Stromal cell of bone marrow (primary cell): ENCODE results near the gene HOXA5.
A peak's percentile ranks its signal among the peaks of the same experiment; 100 is the strongest.

Source experiments
- DNase-seq: peaks from one replicate; pipeline ENCODE4 v3.0.0-alpha.2; 2012; ENCODE audit warnings: low read depth

The HOXA5 gene

GRCh38 chr7:27143023-27143949 is at the start of gene HOXA5:
Gene HOXA5 (minus strand): TSS chr7:27143681. CDS start chr7:27143607, 74 bp downstream.
- DNase-seq = peak; percentile 88

- no peak for DNase-seq
Measured at GRCh38 chr7:27192546-27193334, 49.3 kb upstream of the HOXA5 start.

GRCh38 chr7:27191833-27192545 is 48.5 kb upstream of the HOXA5 start:
- no peak for DNase-seq

GRCh38 chr7:27191161-27191731 is 47.8 kb upstream of the HOXA5 start:
- DNase-seq = no peak

DNA sequence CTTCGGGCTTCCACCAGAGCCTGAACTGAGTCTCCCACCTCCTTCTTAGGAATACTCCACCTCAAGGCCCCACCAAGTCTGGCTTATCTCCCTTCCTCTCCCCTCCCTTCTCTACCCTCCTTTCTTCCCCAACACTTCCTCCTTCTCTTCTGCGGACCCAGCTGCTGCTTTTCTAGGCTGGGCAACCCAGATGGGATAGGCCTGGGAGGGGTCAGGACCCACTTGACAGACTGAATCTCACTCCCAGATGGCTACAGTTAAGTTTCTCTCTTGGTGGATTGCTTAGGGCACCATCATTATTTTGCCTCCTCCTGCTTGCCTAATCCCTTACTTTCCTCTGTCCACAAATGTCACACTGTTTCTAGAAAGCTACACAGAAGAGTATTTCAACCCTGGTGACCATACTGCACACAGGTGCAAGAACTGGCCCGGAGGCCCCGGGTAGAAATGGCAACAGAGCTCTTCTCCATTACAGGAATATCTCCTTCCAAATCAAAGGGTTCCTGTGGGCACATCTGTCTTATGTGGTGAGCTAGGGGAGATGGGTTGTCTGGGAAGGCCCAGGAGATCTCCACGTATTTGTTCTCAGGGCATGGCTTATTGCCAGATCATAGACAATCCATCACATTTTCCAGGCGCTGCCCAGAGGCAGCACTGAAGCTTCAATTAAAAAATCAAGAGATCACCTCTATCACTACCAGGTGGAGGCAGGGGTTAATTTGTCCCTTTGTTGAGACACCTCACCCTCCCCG is 46.7 kb upstream of the HOXA5 start:
- no peak for DNase-seq

GRCh38 chr7:27189295-27189996 is 46.0 kb upstream of the HOXA5 start:
- DNase-seq = no peak

GRCh38 chr7:27188386-27189294 is 45.2 kb upstream of the HOXA5 start:
- no peak for DNase-seq

DNA sequence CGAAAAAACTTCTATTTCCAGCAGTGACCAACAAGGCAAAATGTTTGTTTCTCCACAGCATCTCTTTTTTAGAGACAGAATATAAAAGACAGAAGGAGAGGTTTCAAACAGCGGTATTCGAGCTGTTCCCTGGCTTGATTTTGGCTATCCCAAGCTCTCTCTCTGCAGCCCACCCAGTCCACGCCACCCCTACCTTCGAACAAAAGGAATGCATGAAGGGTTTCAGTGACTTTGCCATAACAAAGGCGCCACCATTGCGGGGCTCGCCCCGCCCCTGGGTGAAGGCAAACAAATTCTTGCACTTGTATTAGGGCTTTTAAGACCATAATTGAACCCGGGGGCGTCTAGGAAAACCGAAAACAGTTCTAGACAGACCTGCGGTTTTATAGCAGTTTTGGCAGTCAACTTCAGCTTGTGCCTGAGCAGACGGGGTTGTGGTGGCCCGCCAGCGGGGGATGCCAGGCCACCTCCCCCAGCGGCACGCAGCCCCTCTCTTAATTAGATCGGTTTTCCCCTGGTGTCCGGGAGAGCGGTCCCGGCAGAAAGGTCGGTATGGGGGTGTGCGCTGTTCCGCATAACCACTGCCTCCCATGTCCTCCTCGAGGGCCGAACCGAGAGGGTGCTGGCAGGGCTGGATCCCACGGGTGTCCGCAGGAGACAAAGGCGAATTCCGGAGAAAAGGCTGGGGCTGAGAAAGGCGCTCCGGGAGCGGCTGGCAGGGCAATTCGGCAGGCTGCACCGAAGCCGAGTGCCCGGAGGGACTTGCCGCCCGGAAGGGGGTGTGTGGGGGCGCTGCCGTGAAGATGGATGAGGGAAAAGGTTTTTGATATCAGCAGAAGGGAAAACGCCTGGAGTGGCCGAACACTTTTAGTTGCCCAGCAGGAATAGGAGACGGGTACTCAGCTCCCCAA is 44.2 kb upstream of the HOXA5 start:
- no peak for DNase-seq

GRCh38 chr7:27186668-27187474 is 43.4 kb upstream of the HOXA5 start:
- DNase-seq = no peak

DNA sequence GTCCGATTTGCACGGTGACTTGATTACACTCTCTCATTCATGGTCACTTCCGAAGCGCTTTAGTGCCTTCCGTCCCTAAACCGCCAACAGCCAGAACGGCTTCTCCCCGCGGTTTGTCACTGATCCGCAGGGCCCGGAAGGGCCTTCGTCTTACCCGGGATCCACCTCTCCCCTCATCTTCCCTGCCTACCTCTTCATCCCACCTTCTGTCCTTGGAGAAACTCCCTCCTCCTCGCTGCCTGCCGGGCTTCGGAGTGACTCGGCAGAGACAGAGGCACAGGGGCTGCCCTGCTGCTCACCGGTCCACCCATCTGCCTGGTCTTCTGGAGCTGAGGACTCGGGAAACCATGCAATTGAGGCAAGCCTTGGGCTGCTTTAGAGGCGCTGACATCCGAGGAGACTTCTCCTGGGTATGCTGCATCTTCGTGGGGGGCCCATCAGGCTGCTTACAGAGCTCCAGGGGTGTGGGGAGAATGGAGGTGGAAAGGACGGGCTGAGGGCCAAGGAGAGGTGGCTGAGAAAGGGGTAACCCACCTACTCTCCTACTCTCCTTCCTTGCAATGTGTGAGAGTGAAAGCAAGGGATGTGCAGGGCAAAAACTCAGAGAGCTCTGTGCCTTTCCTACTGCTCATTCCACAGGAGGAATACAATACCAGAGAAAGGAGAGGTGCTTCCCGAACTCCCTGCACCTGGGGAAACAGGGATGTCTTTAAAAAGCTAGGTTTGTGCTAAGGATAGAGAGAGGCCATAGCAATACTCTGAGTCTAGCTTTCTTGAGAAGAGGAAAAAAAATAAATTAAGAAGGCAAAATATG is 42.6 kb upstream of the HOXA5 start:
- DNase-seq = no peak

DNA sequence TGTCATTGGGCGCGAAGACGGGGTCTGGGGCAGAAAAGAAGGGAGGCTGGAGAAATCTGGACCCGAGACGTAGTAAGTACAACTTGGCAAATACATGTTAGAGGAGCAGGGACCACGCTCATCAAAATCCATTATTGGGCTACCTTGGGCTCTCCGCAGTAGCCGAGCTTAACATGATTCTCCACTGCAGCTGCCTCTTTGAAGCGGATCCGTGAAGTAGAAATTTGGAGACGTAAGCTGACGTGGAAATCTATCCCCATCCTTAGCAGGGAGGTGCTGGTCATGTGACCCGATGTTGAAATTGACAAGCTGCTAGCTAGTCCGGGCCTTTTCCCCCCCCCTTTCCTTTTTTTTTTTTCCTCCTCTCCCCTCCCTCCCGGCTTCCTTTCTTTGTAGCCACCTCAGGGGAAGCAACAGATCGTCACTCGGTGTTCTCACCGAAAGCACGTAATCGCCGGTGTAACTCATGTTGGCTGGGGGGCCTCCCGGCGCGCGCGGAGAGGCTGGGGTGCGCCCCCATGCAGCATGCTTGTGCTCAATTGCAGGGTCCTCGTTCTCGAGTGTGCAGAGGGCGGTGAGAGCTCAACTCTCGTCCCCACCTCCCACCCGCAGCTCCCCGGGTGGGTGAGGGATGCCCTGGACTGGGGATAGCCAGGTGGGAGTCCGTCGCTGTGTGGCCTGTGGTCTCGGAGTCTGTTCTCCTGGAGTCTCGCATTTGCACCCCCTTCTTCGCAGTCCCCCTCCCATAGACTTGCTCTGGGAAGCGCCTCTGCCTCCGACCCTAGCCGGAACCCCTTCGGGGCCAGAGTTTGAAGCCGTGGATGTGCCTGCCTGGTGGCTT is 41.8 kb upstream of the HOXA5 start, which contains the start of gene HOXA11:
Gene HOXA11, minus strand, starts transcription at position 220 of the 841 bp plus-strand sequence. Its CDS starts 88 bp downstream, at position 132.
- DNase-seq = peak; percentile 84

DNA sequence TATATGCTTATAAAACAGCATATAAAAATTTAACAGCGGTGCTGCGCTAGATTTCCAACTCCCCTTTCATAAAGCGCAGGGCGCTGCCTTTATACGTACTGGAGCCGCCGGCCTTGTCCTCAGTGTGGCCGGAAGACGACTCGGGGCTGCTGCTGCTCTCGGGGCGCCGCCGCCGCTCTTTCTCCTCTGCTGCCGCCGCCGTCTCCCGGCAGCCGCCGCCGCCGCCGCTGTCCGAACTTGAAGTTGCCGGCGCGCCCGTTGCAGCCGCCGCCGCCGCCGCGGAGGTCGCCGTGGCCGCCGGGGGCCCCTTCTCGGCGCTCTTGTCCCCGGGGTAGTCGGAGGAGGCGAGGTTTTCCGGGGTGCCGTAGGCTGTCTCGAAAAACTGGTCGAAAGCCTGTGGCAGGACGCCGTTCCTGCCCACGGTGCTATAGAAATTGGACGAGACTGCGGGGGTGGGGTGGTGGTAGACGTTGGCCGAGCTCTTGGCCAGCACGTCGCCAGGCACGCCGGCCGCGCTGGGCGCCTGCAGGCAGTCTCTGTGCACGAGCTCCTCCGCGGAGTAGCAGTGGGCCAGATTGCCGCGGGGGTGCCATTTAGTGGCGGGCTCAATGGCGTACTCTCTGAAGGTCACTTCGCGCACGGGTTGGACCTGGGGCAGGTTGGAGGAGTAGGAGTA is 41.0 kb upstream of the HOXA5 start:
- DNase-seq = no peak

DNA sequence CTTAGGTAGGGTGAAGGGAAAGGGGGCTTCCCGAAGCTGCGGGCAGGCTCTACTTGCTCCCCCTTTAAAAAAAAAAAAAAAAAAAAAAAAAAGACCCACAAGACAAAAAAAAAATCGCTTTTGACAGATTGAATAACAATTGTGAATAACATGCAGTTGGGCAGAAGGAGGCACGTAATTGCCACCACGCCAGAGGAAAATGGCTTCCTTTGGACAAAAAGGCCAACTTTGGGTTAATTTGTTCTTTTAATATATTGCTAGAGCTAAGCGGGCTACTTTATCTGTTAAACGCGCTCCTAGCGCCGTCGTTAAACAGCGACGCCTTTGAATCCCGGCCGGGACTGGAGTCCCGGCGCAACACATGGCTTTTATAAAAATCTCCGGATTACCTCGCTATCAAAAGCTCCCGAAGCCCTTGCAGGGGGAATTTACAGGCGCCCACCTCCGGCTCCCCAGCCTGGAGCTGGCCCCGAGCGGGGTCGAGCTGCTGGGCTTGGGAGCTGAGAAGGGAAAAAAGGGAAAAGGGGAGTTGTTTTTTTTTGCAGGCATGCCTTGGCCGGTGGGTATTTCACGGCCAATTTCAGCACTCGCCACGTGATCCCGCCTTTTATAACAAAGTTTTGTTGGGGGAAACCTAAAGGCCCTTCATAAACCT is 40.3 kb upstream of the HOXA5 start:
- no peak for DNase-seq

DNA sequence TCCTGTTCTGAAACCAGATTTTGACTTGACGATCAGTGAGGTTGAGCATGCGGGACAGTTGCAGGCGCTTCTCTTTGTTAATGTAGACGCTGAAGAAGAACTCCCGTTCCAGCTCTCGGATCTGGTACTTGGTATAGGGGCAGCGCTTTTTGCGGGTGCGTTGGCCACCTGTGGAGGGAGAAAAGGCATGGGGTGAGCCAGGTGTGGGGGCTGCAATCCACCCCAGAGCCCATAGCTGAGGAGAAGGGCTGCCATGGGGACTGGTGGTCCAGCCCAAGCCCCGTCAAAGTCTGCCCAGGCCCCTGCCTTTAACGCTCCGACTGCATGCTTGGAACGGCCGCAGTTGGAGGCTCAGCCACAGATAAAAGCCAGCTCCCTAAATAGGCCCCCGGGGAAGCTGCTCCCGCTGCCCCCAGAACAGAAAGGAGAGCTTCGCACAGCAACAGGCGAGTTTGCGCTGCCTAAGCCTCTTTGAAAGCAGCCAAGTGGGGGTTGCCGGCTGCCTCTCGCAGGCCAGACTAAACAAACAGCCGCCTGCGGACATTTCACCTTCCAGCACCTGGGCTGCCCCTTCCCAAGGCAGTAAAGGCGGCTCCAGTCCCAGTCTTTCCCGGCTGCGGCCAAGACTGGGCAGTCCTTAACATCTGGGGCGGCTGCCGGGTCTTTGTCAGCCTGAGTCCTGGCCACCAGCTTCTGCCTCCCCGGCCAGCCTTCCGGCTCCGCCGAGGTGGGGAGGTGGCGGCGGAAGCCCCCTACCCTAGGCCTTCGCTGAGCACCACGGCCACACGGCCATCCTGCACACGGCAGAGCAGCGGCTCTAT is 39.6 kb upstream of the HOXA5 start:
- no peak for DNase-seq
